Liver (tissue), 9 donors: ENCODE results near the gene EFCC1. TPM values are rescaled to one million over a fixed set of nuclear protein-coding genes. Genes with fewer than 3 reads are reported as not detected.

Experiments used
- DNase-seq: peaks from one replicate; pipeline ENCODE4 v3.0.0-alpha.2; 2017; ENCODE audit warnings: low spot score
- H3K27ac ChIP-seq, 2 donors: one replicate each; pipeline ENCODE4 v1.7.0; 2013; ENCODE audit warnings: inconsistent platforms in 2 of 2, low read length in 2 of 2, control low read depth in 1 of 2, low read depth in 1 of 2, mild to moderate bottlenecking in 1 of 2
- H3K27me3 ChIP-seq, 4 donors: one replicate each; pipeline versions ENCODE4 v1.6.1 to v1.7.0; 2013; ENCODE audit warnings: low read length in 3 of 4, inconsistent platforms in 1 of 4, mild to moderate bottlenecking in 1 of 4, moderate library complexity in 1 of 4; ENCODE audit not compliant: control insufficient read depth in 4 of 4, insufficient read depth in 4 of 4
- H3K36me3 ChIP-seq, 4 donors: one replicate each; pipeline versions ENCODE4 v1.6.1 to v1.7.0; 2013; ENCODE audit warnings: low read length in 3 of 4, mild to moderate bottlenecking in 3 of 4, low read depth in 1 of 4, moderate library complexity in 1 of 4; ENCODE audit not compliant: control insufficient read depth in 4 of 4, insufficient read depth in 3 of 4
- H3K4me1 ChIP-seq, 4 donors: one replicate each; pipeline versions ENCODE4 v1.6.1 to v1.7.0; 2013; ENCODE audit warnings: low read length in 3 of 4, mild to moderate bottlenecking in 3 of 4, moderate library complexity in 1 of 4; ENCODE audit not compliant: control insufficient read depth in 4 of 4, insufficient read depth in 4 of 4
- H3K4me3 ChIP-seq, 3 donors: one replicate each; pipeline versions ENCODE4 v1.6.1 to v1.7.0; 2013; ENCODE audit warnings: low read length in 3 of 3, control low read depth in 1 of 3, low read depth in 1 of 3, mild to moderate bottlenecking in 1 of 3
- H3K9ac ChIP-seq, 2 donors: one replicate each; pipeline ENCODE4 v1.7.0; 2013; ENCODE audit warnings: low read length in 2 of 2, mild to moderate bottlenecking in 2 of 2, moderate library complexity in 2 of 2, control low read depth in 1 of 2, low read depth in 1 of 2
- H3K9me3 ChIP-seq, 4 donors: one replicate each; pipeline versions ENCODE4 v1.6.1 to v1.7.0; 2013; ENCODE audit warnings: low read length in 3 of 4; ENCODE audit not compliant: control insufficient read depth in 4 of 4
- FOXA1 ChIP-seq: IDR thresholded peaks from 2 replicates; pipeline ENCODE4 v1.6.1; 2016; ENCODE audit warnings: antibody characterized with exemption
- FOXA2 ChIP-seq: IDR thresholded peaks from 2 replicates; pipeline ENCODE4 v1.6.1; 2016; ENCODE audit warnings: antibody characterized with exemption
- GABPA ChIP-seq, 2 donors: IDR thresholded peaks in 1 of 2; conservative IDR thresholded peaks in 1 of 2; 2 replicates each; pipeline ENCODE4 v1.6.1; 2016; ENCODE audit warnings: antibody characterized with exemption in 2 of 2, mild to moderate bottlenecking in 1 of 2, moderate library complexity in 1 of 2
- HNF4A ChIP-seq, 2 donors: conservative IDR thresholded peaks; 2 replicates each; pipeline ENCODE4 v1.6.1; 2016; ENCODE audit warnings: antibody characterized with exemption in 2 of 2, mild to moderate bottlenecking in 2 of 2
- HNF4G ChIP-seq: IDR thresholded peaks from 2 replicates; pipeline ENCODE4 v1.6.1; 2016; ENCODE audit warnings: antibody characterized with exemption
- NR2F2 ChIP-seq: IDR thresholded peaks from 2 replicates; pipeline ENCODE4 v1.6.1; 2016; ENCODE audit warnings: antibody characterized with exemption
- RAD21 ChIP-seq, 2 donors: IDR thresholded peaks; 2 replicates each; pipeline ENCODE4 v1.6.1; 2016; ENCODE audit warnings: antibody characterized with exemption in 2 of 2, mild to moderate bottlenecking in 2 of 2
- RXRA ChIP-seq, 2 donors: IDR thresholded peaks; 2 replicates each; pipeline ENCODE4 v1.6.1; 2017 to 2018; ENCODE audit warnings: antibody characterized with exemption in 2 of 2, mild to moderate bottlenecking in 1 of 2
- SP1 ChIP-seq: IDR thresholded peaks from 2 replicates; pipeline ENCODE4 v1.6.1; 2018; ENCODE audit warnings: antibody characterized with exemption, mild to moderate bottlenecking
- WGBS: extraction: QIAGEN DNeasy Blood & Tissue Kit; methylation state at CpG from one replicate; pipeline ENCODE4 v1.1.7; 2013; 5-methylcytosine and 5-hydroxymethylcytosine counted together
- polyA plus RNA-seq, 2 donors: library from polyadenylated mRNA; stranded (reverse) in 1 of 2; unstranded in 1 of 2; fragments of 200-250 nt in 1 of 2; fragments of >200 nt in 1 of 2; fragmentation: Nextera tagmentation in 1 of 2; extraction: Ambion mirVana in 1 of 2; gene quantifications; one replicate each; pipeline versions ENCODE4 v1.2.1 to v1.2.3, GENCODE V29; 2013 to 2015
- total RNA-seq, 2 donors: library from RNA; depleted of rRNA; stranded (reverse); fragments of >200 nt; gene quantifications; one replicate each; pipeline ENCODE4 v1.2.3, GENCODE V29; 2014
- TF ChIP-seq, protein P1 (sequence below): IDR thresholded peaks from 2 replicates; pipeline ENCODE4 v1.6.1; 2016; ENCODE audit warnings: antibody characterized with exemption
- TF ChIP-seq, protein P2 (sequence below): IDR thresholded peaks from 2 replicates; pipeline ENCODE4 v1.6.1; 2016; ENCODE audit warnings: antibody characterized with exemption
- TF ChIP-seq, protein P3 (sequence below): IDR thresholded peaks from 2 replicates; pipeline ENCODE4 v1.6.1; 2016; ENCODE audit warnings: antibody characterized with exemption
- TF ChIP-seq, protein P4 (sequence below): fragments of 150-350 bp; IDR thresholded peaks from 2 replicates; pipeline ENCODE4 v1.5.1; 2017; ENCODE audit warnings: improper control_type of control experiment, low read depth, low read length; ENCODE audit not compliant: missing input control
- donor health status: healthy.
- donor health status: healthy.
- donor health status: healthy.
- donor health status: healthy.
- donor health status: healthy.

EFCC1 gene
- total and polyA plus RNA-seq, 4 donors: 0.08 to 1.0 (median 0.24) TPM

DNA sequence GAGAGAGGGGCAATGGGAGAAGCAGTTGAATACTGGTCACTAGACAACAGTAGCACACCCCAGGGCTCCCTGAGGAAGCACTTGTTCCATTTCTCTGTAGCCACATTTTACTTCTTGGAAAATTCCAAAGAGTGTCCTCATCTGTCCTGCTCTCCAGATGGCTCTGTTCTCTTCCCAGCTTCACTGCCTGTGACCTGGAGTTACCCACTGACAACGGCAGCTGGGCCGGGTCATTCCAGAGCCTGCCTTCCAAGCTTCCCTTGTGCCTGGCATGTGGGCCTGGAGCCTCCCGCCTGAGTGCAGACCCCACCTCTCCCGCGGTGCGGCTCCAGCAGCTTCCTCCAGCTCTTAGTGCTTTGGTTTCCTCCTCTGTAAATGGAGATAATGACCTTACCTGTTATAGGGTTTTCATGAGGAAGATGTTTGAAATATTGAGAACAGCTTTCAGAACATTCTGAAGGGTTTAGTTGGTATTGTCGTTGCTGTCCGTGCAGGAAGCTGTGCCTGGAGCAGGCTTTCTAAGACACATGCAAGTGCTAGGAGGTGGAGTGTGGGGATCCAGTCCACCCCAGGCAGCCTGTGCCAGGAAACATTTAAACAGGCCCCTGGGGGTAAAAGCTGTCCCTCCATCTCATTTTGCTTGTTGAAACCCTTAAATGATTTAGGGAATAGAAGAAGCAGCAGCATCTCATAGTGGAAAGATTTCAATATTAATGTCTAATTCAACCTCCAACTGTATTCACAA, 24.8 kb downstream of the EFCC1 start:
- WGBS: 62% methylated on average over 8 of the region's 8 CpGs
- TF ChIP-seq HNF4G (no peak), RXRA (IDR thresholded peaks at IDR 0.05) (peak; percentile 54 to 72), NR2F2 (peak; percentile 77)
- TF ChIP-seq, protein P1, sequence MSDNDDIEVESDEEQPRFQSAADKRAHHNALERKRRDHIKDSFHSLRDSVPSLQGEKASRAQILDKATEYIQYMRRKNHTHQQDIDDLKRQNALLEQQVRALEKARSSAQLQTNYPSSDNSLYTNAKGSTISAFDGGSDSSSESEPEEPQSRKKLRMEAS: no peak
- no peak for DNase-seq
- no peaks in the 10 kb centered on the region for H3K27me3 ChIP-seq
- no peak overlapping the region for H3K4me3 ChIP-seq
- H3K36me3 ChIP-seq: no peaks in the 10 kb centered on the region
- peaks cover 0 to 6% (median 0%) of the 10 kb centered on the region in 4 donors for H3K9me3 ChIP-seq
- peak overlapping the region; percentile 35 to 54 for H3K27ac ChIP-seq
- H3K9ac ChIP-seq: no peak overlapping the region
- peaks cover 0 to 8% (median 2%) of the 10 kb centered on the region in 4 donors for H3K4me1 ChIP-seq

DNA sequence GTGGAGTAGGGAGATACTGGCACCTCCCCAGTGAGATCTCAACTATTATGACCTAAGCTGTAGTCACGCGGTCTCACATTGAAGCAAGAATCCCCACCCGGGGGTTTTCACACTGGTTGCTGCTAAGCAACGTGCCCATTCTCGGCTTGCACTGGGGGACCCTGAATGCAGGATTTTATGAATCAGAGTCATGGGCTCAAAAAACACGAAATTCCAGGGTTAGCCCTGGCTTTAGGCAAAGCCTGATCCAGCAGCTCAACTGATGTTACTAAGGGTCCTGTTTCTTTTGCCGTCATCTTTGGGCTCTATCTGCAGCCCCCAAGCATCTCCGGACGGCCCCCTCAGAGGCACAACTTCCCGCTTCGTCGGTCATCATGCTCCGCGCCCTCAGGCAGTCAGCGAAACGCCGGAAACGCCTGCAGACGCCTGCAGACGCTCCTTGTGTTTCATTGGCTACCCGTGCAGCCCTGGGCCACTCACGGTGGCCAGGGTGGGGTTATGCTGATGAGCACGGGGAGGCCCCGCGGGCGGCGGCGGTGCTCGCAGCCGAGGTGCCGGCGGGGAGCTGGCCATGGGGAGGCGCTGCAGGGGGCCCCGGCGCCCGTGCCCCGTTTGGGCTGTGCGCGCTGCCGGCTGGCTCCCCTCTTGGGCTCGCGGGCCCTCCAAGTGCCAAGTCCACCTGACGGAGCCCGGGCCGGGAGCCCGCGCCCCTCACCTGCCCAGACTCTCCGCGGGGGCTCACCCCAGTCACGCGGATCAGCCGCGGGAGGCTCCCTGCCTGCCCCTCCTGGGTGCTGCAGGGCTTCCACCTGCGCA, 25.8 kb downstream of the EFCC1 start:
- Histone ChIP-seq H3K9me3 (peaks cover 0 to 6% (median 0%) of the 10 kb centered on the region in 4 donors), H3K4me1 (peaks cover 0 to 8% (median 2%) of the 10 kb centered on the region in 4 donors), H3K27ac (peak overlapping the region in 1 of 2 donors; percentile 67), H3K27me3 (no peaks in the 10 kb centered on the region), H3K4me3 (peak overlapping the region in 2 of 3 donors; percentile 24 to 51), H3K36me3 (no peaks in the 10 kb centered on the region), H3K9ac (no peak overlapping the region)
- 10% methylated on average over 54 of the region's 54 CpGs for WGBS
- TF ChIP-seq, protein P2, sequence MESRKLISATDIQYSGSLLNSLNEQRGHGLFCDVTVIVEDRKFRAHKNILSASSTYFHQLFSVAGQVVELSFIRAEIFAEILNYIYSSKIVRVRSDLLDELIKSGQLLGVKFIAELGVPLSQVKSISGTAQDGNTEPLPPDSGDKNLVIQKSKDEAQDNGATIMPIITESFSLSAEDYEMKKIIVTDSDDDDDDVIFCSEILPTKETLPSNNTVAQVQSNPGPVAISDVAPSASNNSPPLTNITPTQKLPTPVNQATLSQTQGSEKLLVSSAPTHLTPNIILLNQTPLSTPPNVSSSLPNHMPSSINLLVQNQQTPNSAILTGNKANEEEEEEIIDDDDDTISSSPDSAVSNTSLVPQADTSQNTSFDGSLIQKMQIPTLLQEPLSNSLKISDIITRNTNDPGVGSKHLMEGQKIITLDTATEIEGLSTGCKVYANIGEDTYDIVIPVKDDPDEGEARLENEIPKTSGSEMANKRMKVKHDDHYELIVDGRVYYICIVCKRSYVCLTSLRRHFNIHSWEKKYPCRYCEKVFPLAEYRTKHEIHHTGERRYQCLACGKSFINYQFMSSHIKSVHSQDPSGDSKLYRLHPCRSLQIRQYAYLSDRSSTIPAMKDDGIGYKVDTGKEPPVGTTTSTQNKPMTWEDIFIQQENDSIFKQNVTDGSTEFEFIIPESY: no peak
- TF ChIP-seq HNF4A (conservative IDR thresholded peaks at IDR 0.05) (no peak), GABPA (IDR thresholded peaks at IDR 0.05 in 1 of 2, conservative IDR thresholded peaks at IDR 0.05 in 1 of 2) (peak in 1 of 2 donors; percentile 72), FOXA2 (no peak), FOXA1 (no peak), RAD21 (IDR thresholded peaks at IDR 0.05) (peak in 1 of 2 donors; percentile 60), RXRA (IDR thresholded peaks at IDR 0.05) (peak in 1 of 2 donors; percentile 10), SP1 (peak; percentile 51)
- TF ChIP-seq, protein P3, sequence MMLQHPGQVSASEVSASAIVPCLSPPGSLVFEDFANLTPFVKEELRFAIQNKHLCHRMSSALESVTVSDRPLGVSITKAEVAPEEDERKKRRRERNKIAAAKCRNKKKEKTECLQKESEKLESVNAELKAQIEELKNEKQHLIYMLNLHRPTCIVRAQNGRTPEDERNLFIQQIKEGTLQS: no peak
- TF ChIP-seq, protein P4, sequence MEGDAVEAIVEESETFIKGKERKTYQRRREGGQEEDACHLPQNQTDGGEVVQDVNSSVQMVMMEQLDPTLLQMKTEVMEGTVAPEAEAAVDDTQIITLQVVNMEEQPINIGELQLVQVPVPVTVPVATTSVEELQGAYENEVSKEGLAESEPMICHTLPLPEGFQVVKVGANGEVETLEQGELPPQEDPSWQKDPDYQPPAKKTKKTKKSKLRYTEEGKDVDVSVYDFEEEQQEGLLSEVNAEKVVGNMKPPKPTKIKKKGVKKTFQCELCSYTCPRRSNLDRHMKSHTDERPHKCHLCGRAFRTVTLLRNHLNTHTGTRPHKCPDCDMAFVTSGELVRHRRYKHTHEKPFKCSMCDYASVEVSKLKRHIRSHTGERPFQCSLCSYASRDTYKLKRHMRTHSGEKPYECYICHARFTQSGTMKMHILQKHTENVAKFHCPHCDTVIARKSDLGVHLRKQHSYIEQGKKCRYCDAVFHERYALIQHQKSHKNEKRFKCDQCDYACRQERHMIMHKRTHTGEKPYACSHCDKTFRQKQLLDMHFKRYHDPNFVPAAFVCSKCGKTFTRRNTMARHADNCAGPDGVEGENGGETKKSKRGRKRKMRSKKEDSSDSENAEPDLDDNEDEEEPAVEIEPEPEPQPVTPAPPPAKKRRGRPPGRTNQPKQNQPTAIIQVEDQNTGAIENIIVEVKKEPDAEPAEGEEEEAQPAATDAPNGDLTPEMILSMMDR: peak; percentile 35
- DNase-seq: peak; percentile 83
